SK-N-SH treated with all-trans-retinoic acid at 6 μM for 48 hours (cell line): ENCODE data around the gene LRRC10.
"Not testable (repeated sequence)": the region's sequence is repeated elsewhere in the genome, so short reads cannot be mapped to it uniquely, and the experiment has no call there.

ENCODE experiments used
- ATAC-seq: fragments of 200-7000 bp; cut with Tn5 transposase; 3 replicates; pipeline ENCODE4 v1.9.1; 2020; ENCODE audit warnings: mild to moderate bottlenecking, moderate library complexity
- ARNTL ChIP-seq: fragments of 450-650 bp; formaldehyde crosslinking; IDR thresholded peaks from 2 replicates; pipeline ENCODE4 v1.5.0; 2020; ENCODE audit warnings: low read depth, mild to moderate bottlenecking, moderate library complexity, borderline replicate concordance
- BACH2 ChIP-seq: fragments of 250-450 bp; sonication (Bioruptor Pico); IDR thresholded peaks from 2 replicates; pipeline ENCODE4 v1.9.0; 2021; ENCODE audit warnings: mild to moderate bottlenecking, borderline replicate concordance
- CSDC2 ChIP-seq: fragments of 250-450 bp; sonication (Bioruptor Pico); IDR thresholded peaks from 2 replicates; pipeline ENCODE4 v1.5.0; 2020; ENCODE audit warnings: mild to moderate bottlenecking, moderate library complexity
- CSRNP3 ChIP-seq: fragments of 250-450 bp; sonication (Bioruptor Pico); IDR thresholded peaks from 2 replicates; pipeline ENCODE4 v1.5.1; 2021; ENCODE audit warnings: mild to moderate bottlenecking, moderate library complexity
- ESRRG ChIP-seq: fragments of 250-450 bp; sonication (Bioruptor Pico); IDR thresholded peaks from 2 replicates; pipeline ENCODE4 v1.6.1; 2021; ENCODE audit warnings: mild to moderate bottlenecking
- ISL1 ChIP-seq: fragments of 250-450 bp; sonication (Bioruptor Pico); IDR thresholded peaks from 2 replicates; pipeline ENCODE4 v2.1.2; 2022; ENCODE audit warnings: mild to moderate bottlenecking, moderate library complexity
- OSR1 ChIP-seq: fragments of 250-450 bp; sonication (Bioruptor Pico); IDR thresholded peaks from 2 replicates; pipeline ENCODE4 v1.8.0; 2022; ENCODE audit warnings: moderate library complexity, mild to moderate bottlenecking, inconsistent platforms
- PATZ1 ChIP-seq: fragments of 250-450 bp; sonication (Bioruptor Pico); IDR thresholded peaks from 2 replicates; pipeline ENCODE4 v1.8.0; 2020; ENCODE audit warnings: mild to moderate bottlenecking, moderate library complexity, borderline replicate concordance
- POU6F1 ChIP-seq: fragments of 250-450 bp; sonication (Bioruptor Pico); IDR thresholded peaks from 2 replicates; pipeline ENCODE4 v1.8.0; 2021; ENCODE audit warnings: low read depth, mild to moderate bottlenecking, moderate library complexity, borderline replicate concordance
- RARB ChIP-seq: fragments of 250-450 bp; sonication (Bioruptor Pico); IDR thresholded peaks from 2 replicates; pipeline ENCODE4 v1.8.0; 2021; ENCODE audit warnings: mild to moderate bottlenecking, moderate library complexity
- SNAI2 ChIP-seq: fragments of 250-450 bp; sonication (Bioruptor Pico); IDR thresholded peaks from 2 replicates; pipeline ENCODE4 v1.5.0; 2020; ENCODE audit warnings: mild to moderate bottlenecking, moderate library complexity
- TCF4 ChIP-seq: fragments of 250-450 bp; sonication (Bioruptor Pico); IDR thresholded peaks from 2 replicates; pipeline ENCODE4 v1.8.0; 2021; ENCODE audit warnings: mild to moderate bottlenecking, moderate library complexity, borderline replicate concordance
- TOX ChIP-seq: fragments of 250-450 bp; sonication (Bioruptor Pico); IDR thresholded peaks from 2 replicates; pipeline ENCODE4 v1.8.0; 2021; ENCODE audit warnings: mild to moderate bottlenecking, moderate library complexity, borderline replicate concordance
- ZC3H10 ChIP-seq: fragments of 250-450 bp; sonication (Bioruptor Pico); IDR thresholded peaks from 2 replicates; pipeline ENCODE4 v1.5.1; 2021; ENCODE audit warnings: mild to moderate bottlenecking, moderate library complexity
- ZFP30 ChIP-seq: fragments of 450-650 bp; formaldehyde crosslinking; IDR thresholded peaks from 2 replicates; pipeline ENCODE4 v1.5.0; 2022; ENCODE audit warnings: mild to moderate bottlenecking, moderate library complexity
- ZNF565 ChIP-seq: fragments of 450-650 bp; formaldehyde crosslinking; conservative IDR thresholded peaks from 2 replicates; pipeline ENCODE4 v1.5.0; 2020; ENCODE audit warnings: low read depth, mild to moderate bottlenecking, moderate library complexity
- ZNF70 ChIP-seq: fragments of 450-650 bp; formaldehyde crosslinking; IDR thresholded peaks from 2 replicates; pipeline ENCODE4 v1.5.0; 2020; ENCODE audit warnings: mild to moderate bottlenecking, moderate library complexity
- ZNF8 ChIP-seq: fragments of 450-650 bp; formaldehyde crosslinking; IDR thresholded peaks from 2 replicates; pipeline ENCODE4 v1.5.0; 2020; ENCODE audit warnings: mild to moderate bottlenecking, moderate library complexity

LRRC10 gene

GRCh38 chr12:69616025-69616424, 5.3 kb upstream of the LRRC10 start:
- no peak for ATAC-seq
- TF ChIP-seq CSRNP3 (CRISPR knock-in tag) = no peak

GRCh38 chr12:69613351-69613750, 2.6 kb upstream of the LRRC10 start:
- TF ChIP-seq PATZ1 (CRISPR knock-in tag) (no peak), ZC3H10 (CRISPR knock-in tag) (no peak)
- peak; percentile 26; the same call in 1 of the 3 replicates for ATAC-seq

- no peak for TF ChIP-seq OSR1
- TF ChIP-seq CSRNP3 (CRISPR knock-in tag) = no peak
- no peak for TF ChIP-seq RARB (CRISPR knock-in tag)
- no peak for TF ChIP-seq POU6F1 (CRISPR knock-in tag)
- TF ChIP-seq ARNTL (CRISPR knock-in tag) = no peak
- TF ChIP-seq TOX (CRISPR knock-in tag) = no peak
- TF ChIP-seq ZFP30 = no peak
- no peak for TF ChIP-seq TCF4 (CRISPR knock-in tag)
- TF ChIP-seq PATZ1 (CRISPR knock-in tag) = no peak
- ATAC-seq = no peak
Observed at GRCh38 chr12:69610126-69610525, 581 bp downstream of the LRRC10 start.

- TF ChIP-seq CSDC2 (CRISPR knock-in tag) = no peak
- no peak for TF ChIP-seq ESRRG (CRISPR knock-in tag)
- TF ChIP-seq ZNF565 (CRISPR knock-in tag) = no peak
- no peak for TF ChIP-seq TOX (CRISPR knock-in tag)
- TF ChIP-seq SNAI2 = no peak
- TF ChIP-seq ISL1 (CRISPR knock-in tag) = no peak
- no peak for TF ChIP-seq ZFP30
- no peak for TF ChIP-seq ZNF70 (CRISPR knock-in tag)
- no peak for TF ChIP-seq OSR1
- TF ChIP-seq BACH2 (CRISPR knock-in tag) = no peak
- no peak for ATAC-seq
Observed at GRCh38 chr12:69608114-69608513, 2.6 kb downstream of the LRRC10 start.

GRCh38 chr12:69604275-69604674, 6.4 kb downstream of the LRRC10 start:
- not testable (repeated sequence) for ATAC-seq

- TF ChIP-seq ZNF8 (CRISPR knock-in tag) = peak; percentile 76
- ATAC-seq = not testable (repeated sequence)
Observed at GRCh38 chr12:69603556-69603955, 7.2 kb downstream of the LRRC10 start.
